HG03139 (cell line): ENCODE measurements around the gene IGLON5.

Experiments
- ATAC-seq: cut with Tn5 transposase; IDR thresholded peaks from one replicate; pipeline ENCODE4 v1.9.1; 2021; ENCODE audit not compliant: unreplicated experiment

The IGLON5 gene

GRCh38 chr19:51361239-51361638 is 49.8 kb downstream of the IGLON5 start:
- no peak for ATAC-seq

GRCh38 chr19:51364200-51365106 is 53.0 kb downstream of the IGLON5 start:
- ATAC-seq = no peak

GRCh38 chr19:51365211-51365964 is 53.9 kb downstream of the IGLON5 start:
- no peak for ATAC-seq

GRCh38 chr19:51365965-51366388 is 54.5 kb downstream of the IGLON5 start, which contains the start of gene ETFB:
Gene ETFB, minus strand, starts transcription at chr19:51366388. Its CDS starts 62 bp downstream, at chr19:51366326.
- ATAC-seq = no peak

GRCh38 chr19:51366389-51367254 is 55.2 kb downstream of the IGLON5 start:
- no peak for ATAC-seq

- ATAC-seq = no peak
Observed at GRCh38 chr19:51367255-51367564, 55.8 kb downstream of the IGLON5 start.

- ATAC-seq = peak; percentile 60
Observed at GRCh38 chr19:51367565-51368365, 56.3 kb downstream of the IGLON5 start.

GRCh38 chr19:51368366-51369282 is 57.2 kb downstream of the IGLON5 start, which contains the start of gene CLDND2:
Gene CLDND2, minus strand, starts transcription at chr19:51369003. Its CDS starts 426 bp downstream, at chr19:51368577.
- ATAC-seq = no peak

- no peak for ATAC-seq
Observed at GRCh38 chr19:51370230-51370629, 58.8 kb downstream of the IGLON5 start.

GRCh38 chr19:51371186-51371690 is 59.8 kb downstream of the IGLON5 start:
- no peak for ATAC-seq

- no peak for ATAC-seq
Observed at GRCh38 chr19:51372021-51372648, 60.7 kb downstream of the IGLON5 start.

- ATAC-seq = peak; percentile 36
Observed at GRCh38 chr19:51372649-51373504, 61.4 kb downstream of the IGLON5 start, which contains the start of gene NKG7. Gene NKG7, minus strand, starts transcription at chr19:51372654. Its CDS starts 119 bp downstream, at chr19:51372535.

GRCh38 chr19:51375504-51376221 is 64.2 kb downstream of the IGLON5 start:
- no peak for ATAC-seq

GRCh38 chr19:51377422-51377821 is 66.0 kb downstream of the IGLON5 start:
- ATAC-seq = no peak

GRCh38 chr19:51380379-51380778 is 68.9 kb downstream of the IGLON5 start:
- no peak for ATAC-seq
